HUES6 (cell line): ENCODE measurements around the gene HRCT1.
"Not testable (repeated sequence)": the region's sequence is repeated elsewhere in the genome, so short reads cannot be mapped to it uniquely, and the experiment has no call there.

ENCODE experiments used
- H3K27ac ChIP-seq: 2 replicates; pipeline ENCODE4 v1.7.0; 2013; ENCODE audit warnings: low read depth, mild to moderate bottlenecking, low read length, inconsistent platforms
- H3K27me3 ChIP-seq: 2 replicates; pipeline ENCODE4 v1.6.1; 2013; ENCODE audit warnings: low read length; ENCODE audit not compliant: control insufficient read depth, insufficient read depth
- H3K36me3 ChIP-seq: 2 replicates; pipeline ENCODE4 v1.6.1; 2013; ENCODE audit warnings: low read length; ENCODE audit not compliant: control insufficient read depth, insufficient read depth
- H3K4me1 ChIP-seq: 2 replicates; pipeline ENCODE4 v1.6.1; 2013; ENCODE audit warnings: low read length; ENCODE audit not compliant: control insufficient read depth, insufficient read depth
- H3K4me3 ChIP-seq: 2 replicates; pipeline ENCODE4 v1.5.1; 2013; ENCODE audit warnings: low read depth, low read length
- H3K9ac ChIP-seq: one replicate; pipeline ENCODE4 v1.6.1; 2013; ENCODE audit warnings: mild to moderate bottlenecking, low read length
- H3K9me3 ChIP-seq: 2 replicates; pipeline ENCODE4 v1.6.1; 2013; ENCODE audit warnings: low read depth, low read length; ENCODE audit not compliant: control insufficient read depth, insufficient read depth

The HRCT1 gene

DNA sequence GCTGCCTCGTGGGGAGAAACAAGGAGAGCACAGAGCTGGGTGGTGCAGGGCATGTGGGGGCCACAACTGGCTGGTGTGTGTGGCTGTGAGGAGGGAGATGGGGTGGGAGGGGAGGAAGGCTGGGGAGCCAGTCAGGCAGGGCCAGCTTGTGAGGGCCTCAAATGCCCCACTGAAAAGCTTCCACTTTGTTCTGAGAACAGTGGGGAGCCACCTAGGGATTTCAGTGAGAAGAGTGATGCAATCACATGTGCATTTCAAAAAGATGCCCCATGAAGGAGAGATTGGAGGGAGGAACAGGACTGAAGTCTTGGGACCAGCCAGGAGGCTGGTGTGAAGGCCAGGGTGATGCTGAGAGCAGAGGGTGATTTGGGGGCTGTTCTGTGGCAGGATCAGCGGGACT lies 37.1 kb upstream of the HRCT1 start:
- Histone ChIP-seq H3K36me3 (no peaks in the 10 kb centered on the region), H3K27ac (no peak overlapping the region), H3K4me1 (peaks cover 9% of the 10 kb centered on the region), H3K27me3 (peaks cover 5% of the 10 kb centered on the region; the same call in 1 of the 2 replicates), H3K4me3 (no peak overlapping the region), H3K9ac (no peak overlapping the region), H3K9me3 (no peaks in the 10 kb centered on the region)

GRCh38 chr9:35869621-35870216 lies 36.3 kb upstream of the HRCT1 start:
- Histone ChIP-seq H3K4me3 (no peak overlapping the region), H3K4me1 (peaks cover 9% of the 10 kb centered on the region), H3K9me3 (no peaks in the 10 kb centered on the region), H3K27ac (no peak overlapping the region), H3K9ac (no peak overlapping the region), H3K27me3 (peaks cover 5% of the 10 kb centered on the region; the same call in 1 of the 2 replicates), H3K36me3 (no peaks in the 10 kb centered on the region)

DNA sequence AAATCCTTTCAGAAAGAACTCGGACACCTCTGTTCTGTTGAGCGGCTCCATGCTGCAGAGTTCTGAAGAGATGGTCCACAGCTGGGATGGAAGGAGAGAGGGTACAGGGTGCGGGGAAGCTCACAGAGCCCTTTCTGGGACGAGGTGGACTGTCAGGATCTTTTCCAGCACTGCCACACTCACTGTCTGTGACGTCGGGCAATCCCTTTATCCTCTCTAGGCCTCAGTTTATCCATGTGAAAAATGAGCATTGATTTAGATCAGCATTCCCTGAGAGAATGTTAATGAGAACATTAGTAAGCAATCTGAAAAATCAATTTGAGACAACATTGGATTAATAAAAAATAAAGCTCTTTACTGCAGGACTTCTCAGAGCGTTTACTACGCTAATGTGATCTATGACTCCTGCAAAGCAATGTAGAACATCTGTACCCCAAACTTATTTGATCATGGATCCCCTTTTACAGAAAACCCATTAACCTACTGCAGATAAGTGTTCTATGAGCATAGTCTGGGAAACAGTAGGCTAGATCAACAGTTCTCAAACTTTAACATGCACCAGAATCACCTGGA lies 35.6 kb upstream of the HRCT1 start, which contains the start of gene OR13J1:
Gene OR13J1 (minus strand): TSS at position 51 of the 573 bp plus-strand sequence. CDS start 0 bp downstream, at position 51.
- Histone ChIP-seq H3K4me1 (peaks cover 9% of the 10 kb centered on the region), H3K36me3 (no peaks in the 10 kb centered on the region), H3K9me3 (no peaks in the 10 kb centered on the region), H3K4me3 (no peak within 1 kb of the TSS), H3K9ac (no peak within 1 kb of the TSS), H3K27ac (no peak within 1 kb of the TSS), H3K27me3 (peaks cover 5% of the 10 kb centered on the region; the same call in 1 of the 2 replicates)

DNA sequence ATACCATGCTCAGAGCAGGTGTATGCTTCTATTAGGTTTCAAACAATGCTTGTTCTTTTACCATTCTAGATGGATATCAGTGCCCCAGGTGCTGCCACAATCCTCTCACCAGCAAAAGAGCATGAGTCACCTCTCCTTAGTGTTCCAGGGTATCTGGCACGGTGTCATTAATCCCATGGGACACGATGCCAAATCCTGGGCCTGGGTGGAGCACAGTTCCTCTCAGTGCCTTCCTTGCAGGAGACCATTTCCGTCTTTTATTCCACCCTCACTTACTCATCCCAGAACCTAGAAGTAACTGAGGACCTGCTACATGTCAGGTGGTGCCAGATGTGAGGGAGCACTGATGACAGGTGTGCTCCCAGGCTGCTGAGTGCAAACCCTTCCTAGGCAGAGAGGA lies 34.5 kb upstream of the HRCT1 start:
- Histone ChIP-seq H3K9me3 (peaks cover 4% of the 10 kb centered on the region; the same call in 1 of the 2 replicates), H3K4me3 (no peak overlapping the region), H3K27me3 (peaks cover 5% of the 10 kb centered on the region; the same call in 1 of the 2 replicates), H3K36me3 (no peaks in the 10 kb centered on the region), H3K4me1 (peaks cover 9% of the 10 kb centered on the region), H3K27ac (no peak overlapping the region), H3K9ac (no peak overlapping the region)

DNA sequence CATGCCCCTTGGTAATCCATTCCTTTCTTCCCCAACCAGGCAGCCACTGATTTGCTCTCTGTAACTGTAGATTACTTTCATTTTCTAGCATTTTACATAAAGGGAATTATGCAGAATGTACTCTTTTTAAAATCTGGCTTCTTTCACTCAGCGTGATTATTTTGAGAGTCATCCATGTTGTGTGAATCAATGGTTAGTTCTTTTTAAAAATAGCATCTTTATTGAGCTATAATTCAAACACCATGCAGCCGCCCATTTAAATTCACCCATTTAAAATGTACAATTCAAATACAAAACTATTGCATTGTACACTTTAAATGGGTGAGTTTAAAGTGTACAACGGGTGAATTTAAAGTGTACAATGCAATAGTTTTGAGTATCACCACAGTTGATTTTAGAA lies 33.5 kb upstream of the HRCT1 start:
- Histone ChIP-seq H3K27me3 (peaks cover 5% of the 10 kb centered on the region; the same call in 1 of the 2 replicates), H3K4me3 (no peak overlapping the region), H3K36me3 (no peaks in the 10 kb centered on the region), H3K9ac (no peak overlapping the region), H3K27ac (no peak overlapping the region), H3K9me3 (peaks cover 12% of the 10 kb centered on the region; the same call in 1 of the 2 replicates), H3K4me1 (peaks cover 9% of the 10 kb centered on the region)

DNA sequence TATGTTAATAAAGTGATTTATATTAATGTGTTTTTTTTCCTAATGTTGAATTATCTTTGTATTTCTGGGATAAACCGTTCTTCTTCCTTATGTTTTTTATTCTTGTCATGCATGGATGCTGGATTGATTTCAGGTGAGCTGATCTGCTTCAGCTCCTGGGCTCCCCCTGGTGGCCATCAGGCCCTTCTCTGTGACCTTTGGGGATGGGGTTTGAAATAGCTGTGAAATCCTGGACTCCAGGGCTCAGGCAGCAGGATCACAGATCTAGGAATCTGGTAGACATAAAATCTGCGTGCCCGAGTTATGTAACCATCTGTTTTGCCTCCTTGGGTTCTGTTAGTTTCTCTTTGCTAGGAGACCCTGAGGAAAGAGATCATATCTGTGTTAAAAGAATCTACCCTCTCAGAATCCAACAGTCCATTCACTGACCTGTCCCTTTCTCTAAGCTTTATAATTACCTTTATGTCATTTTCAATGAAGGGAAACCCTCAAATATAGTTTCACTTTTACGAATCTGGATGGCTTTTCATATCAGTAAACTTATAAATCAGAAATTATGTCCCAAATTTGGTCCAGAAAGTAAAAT lies 23.6 kb upstream of the HRCT1 start:
- H3K9me3 ChIP-seq: 0 out of 2 replicates have a peak, but pooled peaks cover 2% of the 10 kb centered on the region

DNA sequence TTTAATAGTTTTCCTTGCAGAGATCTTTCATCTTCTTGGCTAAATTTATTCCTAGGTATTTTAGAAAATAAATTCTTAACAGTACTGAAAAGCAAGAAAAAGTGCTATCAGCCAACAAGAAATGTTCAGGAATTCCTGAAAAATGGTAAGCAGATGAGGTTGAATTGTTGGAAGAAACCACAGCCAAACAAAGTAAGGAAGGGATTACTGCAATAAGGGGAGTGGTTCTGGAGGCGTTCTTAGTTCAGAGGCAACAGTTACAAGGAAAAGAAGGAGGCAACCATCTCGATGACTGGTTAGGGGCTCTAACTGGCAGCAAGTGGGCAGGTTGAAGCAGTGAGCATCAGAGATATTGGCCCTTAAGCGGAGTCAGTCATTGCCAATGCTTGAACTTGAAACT lies 23.0 kb upstream of the HRCT1 start:
- Histone ChIP-seq H3K4me3 (no peak overlapping the region), H3K27me3 (no peaks in the 10 kb centered on the region), H3K9me3 (no peaks in the 10 kb centered on the region), H3K9ac (no peak overlapping the region), H3K36me3 (no peaks in the 10 kb centered on the region), H3K4me1 (peaks cover 4% of the 10 kb centered on the region; the same call in 1 of the 2 replicates), H3K27ac (no peak overlapping the region)

More for the DNA sequence above, 23.6 kb upstream of the HRCT1 start:
- H3K27ac ChIP-seq: no peak overlapping the region
- no peak overlapping the region for H3K9ac ChIP-seq
- no peaks in the 10 kb centered on the region for H3K27me3 ChIP-seq
- peaks cover 4% of the 10 kb centered on the region; the same call in 1 of the 2 replicates for H3K4me1 ChIP-seq
- H3K4me3 ChIP-seq: no peak overlapping the region
- no peaks in the 10 kb centered on the region for H3K36me3 ChIP-seq

GRCh38 chr9:35884908-35885307 lies 21.1 kb upstream of the HRCT1 start:
- not testable (repeated sequence) for H3K27ac ChIP-seq, H3K9ac ChIP-seq, H3K27me3 ChIP-seq, H3K4me1 ChIP-seq, H3K4me3 ChIP-seq, H3K36me3 ChIP-seq, H3K9me3 ChIP-seq

- H3K4me1 ChIP-seq: no peaks in the 10 kb centered on the region
- H3K9ac ChIP-seq: no peak overlapping the region
- H3K27me3 ChIP-seq: peaks cover 6% of the 10 kb centered on the region; the same call in 1 of the 2 replicates
- H3K9me3 ChIP-seq: no peaks in the 10 kb centered on the region
- H3K4me3 ChIP-seq: no peak overlapping the region
- no peaks in the 10 kb centered on the region for H3K36me3 ChIP-seq
- H3K27ac ChIP-seq: no peak overlapping the region
Measured at GRCh38 chr9:35891646-35892045, 14.4 kb upstream of the HRCT1 start.

GRCh38 chr9:35892051-35892450 lies 14.0 kb upstream of the HRCT1 start:
- Histone ChIP-seq H3K4me3 (no peak overlapping the region), H3K4me1 (no peaks in the 10 kb centered on the region), H3K9me3 (no peaks in the 10 kb centered on the region), H3K9ac (no peak overlapping the region), H3K36me3 (no peaks in the 10 kb centered on the region), H3K27ac (no peak overlapping the region), H3K27me3 (peaks cover 6% of the 10 kb centered on the region; the same call in 1 of the 2 replicates)

GRCh38 chr9:35896570-35896969 lies 9.4 kb upstream of the HRCT1 start:
- Histone ChIP-seq H3K27me3 (0 out of 2 replicates have a peak, but pooled peaks cover 3% of the 10 kb centered on the region), H3K27ac (no peak overlapping the region), H3K9ac (no peak overlapping the region), H3K9me3 (no peaks in the 10 kb centered on the region), H3K4me1 (no peaks in the 10 kb centered on the region), H3K36me3 (no peaks in the 10 kb centered on the region), H3K4me3 (no peak overlapping the region)
